Smooth muscle cell (in vitro differentiated cells): Measurements from ENCODE around the gene CLEC10A. TPM values are rescaled to one million over a fixed set of nuclear protein-coding genes. Genes with fewer than 3 reads are reported as not detected.
A peak's percentile ranks its signal among the peaks of the same experiment; 100 is the strongest.

ENCODE experiments used
- DNase-seq: peaks from one replicate; lab custom pipeline; 2025; ENCODE audit not compliant: unreplicated experiment; lab: John Stamatoyannopoulos, UW
- H2AFZ ChIP-seq: fragments of 200-600 bp; sonication (generic); 2 replicates; pipeline ENCODE4 v1.6.0; 2016; ENCODE audit warnings: antibody characterized with exemption, low read depth, mild to moderate bottlenecking
- H3F3A ChIP-seq: fragments of 200-600 bp; sonication (generic); 2 replicates; pipeline ENCODE4 v1.6.0; 2017; ENCODE audit warnings: antibody characterized with exemption, low read depth
- H3K27ac ChIP-seq: fragments of 200-600 bp; sonication (generic); 2 replicates; pipeline ENCODE4 v1.5.1; 2016; ENCODE audit warnings: low read depth, mild to moderate bottlenecking
- H3K27me3 ChIP-seq: fragments of 200-600 bp; sonication (generic); 2 replicates; pipeline ENCODE4 v1.6.1; 2016; ENCODE audit warnings: low read depth, mild to moderate bottlenecking
- H3K36me3 ChIP-seq: fragments of 200-600 bp; sonication (generic); 2 replicates; pipeline ENCODE4 v1.5.1; 2016; ENCODE audit warnings: low read depth
- H3K4me1 ChIP-seq: fragments of 200-600 bp; sonication (generic); 2 replicates; pipeline ENCODE4 v1.5.1; 2016; ENCODE audit warnings: low read depth
- H3K4me2 ChIP-seq: fragments of 200-600 bp; sonication (generic); 2 replicates; pipeline ENCODE4 v1.6.0; 2016; ENCODE audit warnings: mild to moderate bottlenecking
- H3K4me3 ChIP-seq: fragments of 200-600 bp; sonication (generic); 2 replicates; pipeline ENCODE4 v1.5.1; 2016; ENCODE audit warnings: mild to moderate bottlenecking
- H3K79me2 ChIP-seq: fragments of 200-600 bp; sonication (generic); 2 replicates; pipeline ENCODE4 v1.6.0; 2016; ENCODE audit warnings: low read depth, mild to moderate bottlenecking
- H3K9ac ChIP-seq: fragments of 200-600 bp; sonication (generic); 2 replicates; pipeline ENCODE4 v1.6.0; 2016; ENCODE audit warnings: low read depth
- H3K9me3 ChIP-seq: fragments of 200-600 bp; sonication (generic); replicated peaks from 2 replicates; pipeline ENCODE4 v1.5.1; 2016; ENCODE audit warnings: low read depth
- H4K20me1 ChIP-seq: fragments of 200-600 bp; sonication (generic); 2 replicates; pipeline ENCODE4 v1.6.0; 2016; ENCODE audit warnings: low read depth
- CTCF ChIP-seq: fragments of 200-600 bp; sonication (generic); IDR thresholded peaks from 2 replicates; pipeline ENCODE4 v1.5.1; 2017; ENCODE audit warnings: borderline replicate concordance, mild to moderate bottlenecking, antibody characterized with exemption; ENCODE audit not compliant: insufficient read depth, poor library complexity, severe bottlenecking
- WGBS: methylation state at CpG from one replicate; pipeline ENCODE4 v1.1.7; 2016; ENCODE audit warnings: low lambda C conversion rate; 5-methylcytosine and 5-hydroxymethylcytosine counted together
- polyA plus RNA-seq: library from polyadenylated mRNA; unstranded; fragments of >200 nt; fragmentation: Nextera tagmentation; extraction: Ambion mirVana; gene quantifications from 2 replicates; pipeline ENCODE4 v1.2.1, GENCODE V29; 2016
- total RNA-seq: library from RNA; depleted of rRNA; stranded (reverse); fragments of >200 nt; gene quantifications from 2 replicates; pipeline ENCODE4 v1.2.3, GENCODE V29; 2014

CLEC10A gene
- total and polyA plus RNA-seq, 2 experiments from 2014 or later, result not detected

DNA sequence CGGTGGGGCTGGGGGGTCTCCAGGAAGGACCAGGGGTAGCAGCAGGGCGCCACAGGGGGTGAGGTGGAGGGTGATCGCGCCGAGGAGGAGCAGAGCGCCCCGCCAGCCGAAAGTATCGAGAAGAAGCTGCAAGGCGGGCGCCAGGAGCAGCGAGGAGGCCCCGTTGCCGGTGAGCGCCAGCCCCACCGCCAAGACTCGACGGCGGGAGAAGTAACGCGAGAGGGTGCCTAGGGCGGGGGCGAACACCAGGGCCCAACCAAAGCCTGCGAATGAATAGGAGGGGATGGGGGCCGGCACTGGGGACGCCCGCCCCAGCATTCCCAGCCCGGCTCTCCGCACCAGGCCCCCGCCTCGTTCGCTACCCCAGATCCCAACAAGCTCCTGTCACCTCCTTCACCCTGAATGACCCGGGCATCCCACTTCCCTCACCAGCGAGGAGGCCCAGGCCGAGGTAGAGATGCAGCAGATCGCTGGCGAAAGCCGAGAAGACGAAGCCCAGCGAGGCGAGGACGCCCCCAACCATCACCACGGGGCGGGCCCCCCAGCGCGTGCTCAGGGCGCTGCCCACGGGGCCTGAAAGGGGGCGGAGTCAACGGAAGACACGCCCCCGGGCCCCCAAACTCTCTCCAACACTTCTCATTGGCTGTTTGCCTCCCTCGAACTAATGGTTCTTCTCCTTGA is 37.4 kb downstream of the CLEC10A start:
- 10% methylated on average over 37 of the region's 53 CpGs for WGBS
- Histone ChIP-seq H3K9ac (no peak overlapping the region), H3K27ac (no peak overlapping the region), H3K79me2 (no peaks in the 10 kb centered on the region), H4K20me1 (no peaks in the 10 kb centered on the region), H3K4me3 (peak overlapping the region; percentile 51), H3K4me2 (peak overlapping the region; percentile 85), H3K4me1 (peaks cover 6% of the 10 kb centered on the region), H2AFZ (peak overlapping the region; percentile 59), H3K36me3 (no peaks in the 10 kb centered on the region), H3K9me3 (no peaks in the 10 kb centered on the region), H3K27me3 (peaks cover 8% of the 10 kb centered on the region), H3F3A (peaks cover 4% of the 10 kb centered on the region)
- TF ChIP-seq CTCF, result no peak
- DNase-seq, result no peak

- H3K36me3 ChIP-seq, result no peaks in the 10 kb centered on the region
- no peaks in the 10 kb centered on the region for H4K20me1 ChIP-seq
- H3K79me2 ChIP-seq, result no peaks in the 10 kb centered on the region
- peak overlapping the region; percentile 59 for H2AFZ ChIP-seq
- no peak for DNase-seq
- peak overlapping the region; percentile 85 for H3K4me2 ChIP-seq
- peaks cover 8% of the 10 kb centered on the region for H3K27me3 ChIP-seq
- 21% methylated on average over 35 of the region's 43 CpGs for WGBS
- H3K4me3 ChIP-seq, result peak overlapping the region; percentile 51
- no peaks in the 10 kb centered on the region for H3K9me3 ChIP-seq
- TF ChIP-seq CTCF, result no peak
- peaks cover 6% of the 10 kb centered on the region for H3K4me1 ChIP-seq
- peaks cover 4% of the 10 kb centered on the region for H3F3A ChIP-seq
- H3K27ac ChIP-seq, result no peak overlapping the region
- no peak overlapping the region for H3K9ac ChIP-seq
Measured at GRCh38 chr17:7041607-7042500, 38.2 kb downstream of the CLEC10A start.

- Histone ChIP-seq H3K9ac (no peak overlapping the region), H3K27me3 (peaks cover 8% of the 10 kb centered on the region), H3K4me3 (no peak overlapping the region), H3F3A (peaks cover 8% of the 10 kb centered on the region), H3K27ac (no peak overlapping the region), H3K4me2 (no peak overlapping the region), H3K36me3 (no peaks in the 10 kb centered on the region), H3K9me3 (no peaks in the 10 kb centered on the region), H3K79me2 (no peaks in the 10 kb centered on the region), H2AFZ (no peak overlapping the region), H3K4me1 (peaks cover 10% of the 10 kb centered on the region), H4K20me1 (no peaks in the 10 kb centered on the region)
- 91% methylated on average over 5 of the region's 5 CpGs for WGBS
- no peak for TF ChIP-seq CTCF
- no peak for DNase-seq
Measured at GRCh38 chr17:7039832-7040231, 40.2 kb downstream of the CLEC10A start.
